Muscle layer of colon (tissue), 2 donors: ENCODE results near the gene MCM3AP.

Experiments
- H3K27ac ChIP-seq: one replicate; pipeline ENCODE4 v1.7.0; 2013; ENCODE audit warnings: low read depth, mild to moderate bottlenecking, low read length, moderate library complexity
- H3K27me3 ChIP-seq, 2 donors: one replicate each; pipeline ENCODE4 v1.7.0; 2013; ENCODE audit warnings: low read length in 2 of 2, mild to moderate bottlenecking in 2 of 2; ENCODE audit not compliant: insufficient read depth in 2 of 2, control insufficient read depth in 1 of 2
- H3K36me3 ChIP-seq: one replicate; pipeline ENCODE4 v1.7.0; 2013; ENCODE audit warnings: mild to moderate bottlenecking, low read length; ENCODE audit not compliant: insufficient read depth
- H3K4me1 ChIP-seq: one replicate; pipeline ENCODE4 v1.7.0; 2013; ENCODE audit warnings: mild to moderate bottlenecking, low read length; ENCODE audit not compliant: insufficient read depth
- H3K4me3 ChIP-seq, 2 donors: one replicate each; pipeline ENCODE4 v1.7.0; 2013; ENCODE audit warnings: low read length in 2 of 2, low read depth in 1 of 2, mild to moderate bottlenecking in 1 of 2, moderate library complexity in 1 of 2
- H3K9ac ChIP-seq: one replicate; pipeline ENCODE4 v1.7.0; 2013; ENCODE audit warnings: low read length
- H3K9me3 ChIP-seq: one replicate; pipeline ENCODE4 v1.7.0; 2013; ENCODE audit warnings: mild to moderate bottlenecking, low read length
- donor health status: abdominal sarcoma.
- donor health status: Adenocarcinoma of cecum.

MCM3AP gene

DNA sequence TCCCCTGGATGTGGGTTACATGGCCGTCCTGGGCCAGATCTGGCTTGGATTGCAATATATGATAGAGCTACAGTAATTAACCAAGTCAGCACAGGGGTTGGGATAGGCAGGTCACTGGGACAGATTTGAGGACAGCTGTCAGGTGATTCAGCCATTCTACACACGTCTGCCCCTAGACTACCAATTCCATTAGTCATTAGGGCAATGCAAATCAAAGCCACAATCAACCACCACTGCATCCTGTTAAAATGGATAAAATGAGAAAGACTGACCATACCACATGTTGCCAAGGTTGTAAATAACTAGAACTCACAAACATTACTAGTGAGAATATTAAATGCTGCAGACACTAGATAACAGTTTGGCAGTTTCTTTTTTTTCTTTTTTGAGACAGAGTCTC, 22.2 kb upstream of the MCM3AP start:
- Histone ChIP-seq H3K9me3 (no peaks in the 10 kb centered on the region), H3K9ac (no peak overlapping the region), H3K4me1 (no peaks in the 10 kb centered on the region), H3K27ac (no peak overlapping the region), H3K4me3 (no peak overlapping the region), H3K36me3 (no peaks in the 10 kb centered on the region), H3K27me3 (no peaks in the 10 kb centered on the region)

DNA sequence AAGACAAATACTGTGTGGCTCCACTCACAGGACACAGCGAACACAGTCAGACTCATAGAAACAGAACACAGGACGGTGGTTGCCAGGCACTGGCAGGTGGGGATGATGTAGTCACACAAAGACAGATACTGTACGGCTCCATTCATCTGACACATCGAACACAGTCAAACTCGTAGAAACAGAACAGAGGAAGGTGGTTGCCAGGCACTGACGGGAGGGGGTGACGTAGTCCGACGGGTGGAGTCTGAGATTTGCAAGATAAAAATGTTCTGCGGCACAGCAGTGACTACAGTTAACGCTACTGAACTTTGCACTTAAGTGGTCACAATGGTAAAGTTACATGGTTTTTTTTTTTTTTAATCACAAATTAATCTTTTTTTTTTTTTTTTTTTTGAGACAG, 19.5 kb upstream of the MCM3AP start:
- no peaks in the 10 kb centered on the region for H3K36me3 ChIP-seq
- H3K27me3 ChIP-seq, result no peaks in the 10 kb centered on the region
- no peaks in the 10 kb centered on the region for H3K9me3 ChIP-seq
- no peak overlapping the region for H3K4me3 ChIP-seq
- no peak overlapping the region for H3K27ac ChIP-seq
- H3K4me1 ChIP-seq, result no peaks in the 10 kb centered on the region
- no peak overlapping the region for H3K9ac ChIP-seq

DNA sequence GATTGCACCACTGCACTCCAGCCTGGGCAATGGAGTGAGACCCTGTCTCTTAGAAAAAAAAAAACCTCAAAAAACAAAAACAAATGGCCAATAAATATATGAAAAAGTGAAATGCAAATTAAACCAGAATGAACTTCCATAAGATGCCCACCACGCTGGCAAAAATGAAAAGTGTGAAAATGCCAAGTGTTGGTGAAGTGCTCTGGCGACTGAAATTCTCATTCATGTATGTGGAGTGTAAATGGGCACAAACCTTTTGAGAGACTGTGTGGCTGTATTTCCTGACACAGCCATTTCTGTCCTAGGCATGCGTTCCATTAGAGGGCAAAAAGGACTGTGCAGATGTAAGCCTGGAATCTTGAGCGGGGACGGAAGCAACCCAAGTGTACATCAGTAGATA, 19.0 kb upstream of the MCM3AP start:
- Histone ChIP-seq H3K4me1 (no peaks in the 10 kb centered on the region), H3K27me3 (no peaks in the 10 kb centered on the region), H3K27ac (no peak overlapping the region), H3K4me3 (no peak overlapping the region), H3K9me3 (no peaks in the 10 kb centered on the region), H3K9ac (no peak overlapping the region), H3K36me3 (no peaks in the 10 kb centered on the region)

DNA sequence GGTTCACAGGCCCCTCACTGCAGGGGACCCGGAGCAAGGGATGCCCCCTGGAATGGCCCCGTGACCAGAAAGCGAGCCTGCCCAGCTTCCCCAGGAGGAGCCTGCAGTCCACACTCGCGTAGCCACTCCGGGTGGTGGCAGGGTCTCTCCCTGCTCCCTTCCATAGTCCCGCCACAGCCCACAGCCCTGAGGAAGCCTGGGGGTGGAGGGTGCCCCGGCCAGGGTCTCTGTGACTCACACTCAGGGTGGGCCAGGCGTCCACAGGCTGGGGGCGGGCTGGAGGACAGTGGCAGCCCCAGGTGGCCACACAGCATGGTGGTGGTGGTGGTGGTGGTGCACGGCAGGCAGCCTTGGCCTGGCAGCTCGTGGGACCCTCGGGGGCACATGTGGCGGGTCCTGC, 16.3 kb upstream of the MCM3AP start:
- H3K4me1 ChIP-seq, result no peaks in the 10 kb centered on the region
- no peaks in the 10 kb centered on the region for H3K9me3 ChIP-seq
- no peak overlapping the region for H3K9ac ChIP-seq
- peaks cover 0 to 15% of the 10 kb centered on the region in 2 donors for H3K27me3 ChIP-seq
- H3K4me3 ChIP-seq, result no peak overlapping the region
- no peak overlapping the region for H3K27ac ChIP-seq
- no peaks in the 10 kb centered on the region for H3K36me3 ChIP-seq

DNA sequence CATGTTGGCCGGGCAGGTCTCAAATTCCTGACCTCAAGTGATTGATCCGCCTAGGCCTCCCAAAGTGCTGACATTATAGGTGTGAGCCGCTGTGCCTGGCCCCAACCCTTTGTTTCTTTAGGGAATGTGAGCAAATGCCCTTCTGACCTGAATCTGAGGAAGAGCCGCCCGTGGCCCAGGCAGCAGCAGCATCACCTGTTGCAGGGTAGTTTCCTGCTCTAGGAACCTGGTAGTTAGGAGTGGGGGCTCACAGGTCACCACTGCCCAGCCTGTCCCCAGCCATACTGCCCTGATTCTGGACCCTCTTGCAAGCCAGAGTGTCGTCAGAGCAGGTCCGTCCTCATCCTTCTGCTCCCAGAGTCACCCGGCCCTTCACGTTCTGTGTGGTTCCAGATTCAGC, 13.8 kb upstream of the MCM3AP start:
- Histone ChIP-seq H3K36me3 (no peaks in the 10 kb centered on the region), H3K9ac (no peak overlapping the region), H3K27ac (no peak overlapping the region), H3K4me1 (no peaks in the 10 kb centered on the region), H3K9me3 (no peaks in the 10 kb centered on the region), H3K4me3 (no peak overlapping the region), H3K27me3 (peaks cover 0 to 15% of the 10 kb centered on the region in 2 donors)

DNA sequence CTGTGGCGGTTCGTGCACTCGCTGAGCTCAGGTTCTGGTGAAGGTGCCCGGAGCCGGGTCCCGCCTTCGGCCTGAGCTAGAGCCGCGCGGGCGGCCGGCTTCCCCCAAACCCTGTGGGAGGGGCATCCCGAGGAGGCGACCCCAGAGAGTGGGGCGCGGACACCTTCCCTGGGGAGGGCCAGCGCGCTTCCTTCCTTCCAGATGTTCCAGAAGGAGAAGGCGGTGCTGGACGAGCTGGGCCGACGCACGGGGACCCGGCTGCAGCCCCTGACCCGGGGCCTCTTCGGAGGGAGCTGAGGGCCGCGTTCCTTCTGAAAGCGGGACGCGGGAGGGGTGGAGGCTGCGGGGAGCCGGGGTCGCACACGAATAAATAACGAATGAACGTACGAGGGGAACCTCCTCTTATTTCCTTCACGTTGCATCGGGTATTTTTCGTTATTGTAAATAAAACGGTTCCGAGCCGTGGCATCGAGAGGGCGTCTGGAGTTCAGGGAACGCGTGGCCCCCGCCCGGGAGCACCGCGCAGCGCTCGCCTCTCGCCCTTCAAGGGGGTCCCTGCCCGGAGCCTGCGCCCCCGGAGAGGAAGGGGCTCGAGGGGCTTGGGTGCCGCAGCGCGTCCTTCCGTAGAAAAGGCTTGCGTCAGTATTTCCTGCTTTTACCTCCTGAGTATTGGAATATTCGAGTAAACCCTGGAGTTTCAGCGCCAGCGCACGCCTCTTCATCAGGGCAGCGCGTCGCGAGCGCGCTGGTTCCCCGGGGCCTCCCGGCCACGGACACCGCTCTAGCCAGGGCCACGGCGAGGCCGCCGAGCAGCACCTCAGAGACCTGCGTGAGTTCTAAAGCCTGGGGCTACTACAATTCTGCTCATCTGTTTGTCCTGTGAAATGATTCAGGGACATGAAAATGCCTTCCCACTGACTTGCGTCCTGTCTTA, 12.2 kb upstream of the MCM3AP start:
- Histone ChIP-seq H3K4me3 (peak overlapping the region; percentile 32 to 50), H3K27ac (no peak overlapping the region), H3K4me1 (no peaks in the 10 kb centered on the region), H3K9ac (no peak overlapping the region), H3K9me3 (no peaks in the 10 kb centered on the region), H3K27me3 (peaks cover 0 to 15% of the 10 kb centered on the region in 2 donors), H3K36me3 (no peaks in the 10 kb centered on the region)

DNA sequence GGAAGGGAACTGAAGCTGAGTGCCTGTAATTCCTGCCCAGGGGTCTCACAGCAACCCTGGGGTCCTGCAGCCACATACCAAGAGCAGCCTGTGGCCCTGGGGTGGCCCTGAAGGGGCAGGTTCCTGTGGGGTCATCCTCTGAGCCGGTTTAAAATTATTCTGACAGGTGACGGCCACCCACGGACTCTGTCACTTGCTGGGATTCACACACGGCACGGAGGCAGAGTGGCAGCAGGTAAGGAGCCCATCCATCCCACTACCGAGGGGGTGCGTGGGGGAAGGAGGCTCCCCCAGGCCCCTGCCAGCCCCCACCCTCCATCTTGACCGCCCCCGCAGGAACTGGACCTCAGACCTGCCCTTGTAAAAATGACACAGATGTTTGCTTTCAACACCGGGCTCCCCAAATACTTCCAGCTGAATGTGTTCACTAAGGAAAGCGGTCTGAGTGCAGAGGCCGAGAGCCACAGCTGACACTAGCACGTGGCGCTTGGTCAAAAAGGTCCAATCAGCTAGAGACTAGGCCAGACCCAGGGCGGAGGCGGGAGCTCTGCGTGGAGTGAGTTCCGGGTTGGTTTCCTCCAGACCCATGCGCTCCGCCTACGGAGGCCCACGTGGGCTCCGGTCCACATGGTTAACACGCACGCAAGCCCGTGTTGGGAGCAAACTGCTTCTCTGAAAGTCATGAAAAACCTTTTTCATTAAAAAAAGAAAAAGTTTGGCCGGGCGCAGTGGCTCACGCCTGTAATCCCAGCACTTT, 10.8 kb upstream of the MCM3AP start:
- H3K27ac ChIP-seq, result no peak overlapping the region

DNA sequence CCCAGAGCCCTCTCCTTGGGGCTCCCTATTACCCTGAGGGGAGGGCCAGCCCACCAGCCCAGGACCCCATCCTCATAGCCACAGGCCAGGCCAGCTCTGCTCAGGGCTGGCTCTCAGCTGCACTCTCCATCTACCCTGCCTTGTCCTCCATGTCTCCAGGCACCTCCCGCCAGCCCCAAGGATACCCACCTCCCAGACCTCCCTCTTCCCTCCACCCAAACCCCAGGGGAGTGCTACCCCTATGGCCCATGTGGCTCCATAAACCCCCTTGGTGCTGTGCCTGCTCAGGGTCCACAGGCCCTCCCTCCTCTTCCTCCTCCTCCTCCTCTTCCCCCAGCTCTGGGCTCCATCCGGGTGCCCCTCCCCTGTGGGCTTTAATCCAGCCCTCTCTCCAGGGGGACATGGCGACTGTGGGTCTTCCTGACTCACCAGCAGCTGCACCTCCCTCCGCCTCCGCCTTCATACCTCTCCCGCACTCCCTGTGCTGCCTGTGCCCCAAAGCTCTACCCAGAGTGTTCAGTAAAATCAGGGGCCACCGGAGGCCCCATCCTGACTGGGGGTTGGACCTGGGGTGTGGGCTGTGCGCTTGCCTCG, 9.9 kb upstream of the MCM3AP start:
- H3K9ac ChIP-seq, result no peak overlapping the region
- peaks cover 0 to 15% of the 10 kb centered on the region in 2 donors for H3K27me3 ChIP-seq
- H3K4me1 ChIP-seq, result no peaks in the 10 kb centered on the region
- no peak overlapping the region for H3K4me3 ChIP-seq
- H3K27ac ChIP-seq, result no peak overlapping the region
- H3K9me3 ChIP-seq, result no peaks in the 10 kb centered on the region
- H3K36me3 ChIP-seq, result peaks cover 13% of the 10 kb centered on the region

More for the DNA sequence above, 10.8 kb upstream of the MCM3AP start:
- Histone ChIP-seq H3K36me3 (peaks cover 13% of the 10 kb centered on the region), H3K4me3 (no peak overlapping the region), H3K27me3 (peaks cover 0 to 15% of the 10 kb centered on the region in 2 donors), H3K9me3 (no peaks in the 10 kb centered on the region), H3K9ac (no peak overlapping the region), H3K4me1 (no peaks in the 10 kb centered on the region)

DNA sequence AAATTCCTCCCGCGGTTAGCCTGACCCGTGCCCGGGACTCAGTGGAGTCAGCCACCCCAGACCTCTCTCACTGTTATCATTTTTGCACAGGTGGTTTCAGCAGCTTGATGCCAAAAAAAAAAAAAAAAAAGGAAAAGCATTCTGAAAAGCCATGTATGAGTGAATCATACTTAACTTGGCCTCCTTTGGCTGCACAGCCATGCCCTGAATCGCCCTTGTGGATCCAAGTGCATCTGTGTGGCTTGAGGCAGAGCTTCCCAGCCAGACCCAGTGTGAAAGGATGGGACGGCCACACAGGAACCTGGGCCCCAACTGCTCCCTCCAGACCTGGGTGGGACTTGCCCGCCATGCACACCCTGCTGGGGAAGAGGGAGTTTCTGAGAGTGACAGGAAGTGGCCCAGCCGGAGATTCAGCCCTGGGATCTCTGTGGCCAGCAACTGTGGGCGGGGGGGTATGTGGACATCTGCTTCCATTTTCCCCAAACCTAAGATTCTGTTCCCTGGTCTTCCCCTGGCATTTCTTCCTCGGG, 9.3 kb upstream of the MCM3AP start:
- peaks cover 0 to 15% of the 10 kb centered on the region in 2 donors for H3K27me3 ChIP-seq
- no peaks in the 10 kb centered on the region for H3K4me1 ChIP-seq
- peaks cover 13% of the 10 kb centered on the region for H3K36me3 ChIP-seq
- no peaks in the 10 kb centered on the region for H3K9me3 ChIP-seq
- no peak overlapping the region for H3K9ac ChIP-seq
- H3K27ac ChIP-seq, result no peak overlapping the region
- no peak overlapping the region for H3K4me3 ChIP-seq

DNA sequence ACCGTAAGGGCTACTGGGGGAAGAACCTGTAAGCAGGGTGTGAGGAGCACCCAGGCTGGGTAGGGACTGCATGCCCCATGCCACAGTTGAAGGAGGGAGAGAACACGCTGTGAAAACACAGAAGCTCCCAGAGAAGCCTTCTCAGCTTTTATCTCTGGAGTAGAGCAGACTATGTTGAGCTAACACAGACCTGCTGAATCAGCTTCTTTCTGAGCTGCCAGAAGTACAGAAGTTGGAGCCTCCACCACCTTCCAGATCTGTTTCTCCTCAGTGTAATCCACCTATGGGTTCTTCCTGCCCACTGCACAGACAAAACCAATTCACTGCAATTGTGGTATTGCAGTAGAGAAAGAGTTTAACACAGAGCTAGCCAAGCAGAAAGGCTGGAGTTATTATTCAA, 6.2 kb upstream of the MCM3AP start:
- Histone ChIP-seq H3K9me3 (no peaks in the 10 kb centered on the region), H3K4me3 (no peak overlapping the region), H3K36me3 (peaks cover 13% of the 10 kb centered on the region), H3K27me3 (no peaks in the 10 kb centered on the region), H3K4me1 (peaks cover 7% of the 10 kb centered on the region), H3K9ac (no peak overlapping the region), H3K27ac (no peak overlapping the region)

DNA sequence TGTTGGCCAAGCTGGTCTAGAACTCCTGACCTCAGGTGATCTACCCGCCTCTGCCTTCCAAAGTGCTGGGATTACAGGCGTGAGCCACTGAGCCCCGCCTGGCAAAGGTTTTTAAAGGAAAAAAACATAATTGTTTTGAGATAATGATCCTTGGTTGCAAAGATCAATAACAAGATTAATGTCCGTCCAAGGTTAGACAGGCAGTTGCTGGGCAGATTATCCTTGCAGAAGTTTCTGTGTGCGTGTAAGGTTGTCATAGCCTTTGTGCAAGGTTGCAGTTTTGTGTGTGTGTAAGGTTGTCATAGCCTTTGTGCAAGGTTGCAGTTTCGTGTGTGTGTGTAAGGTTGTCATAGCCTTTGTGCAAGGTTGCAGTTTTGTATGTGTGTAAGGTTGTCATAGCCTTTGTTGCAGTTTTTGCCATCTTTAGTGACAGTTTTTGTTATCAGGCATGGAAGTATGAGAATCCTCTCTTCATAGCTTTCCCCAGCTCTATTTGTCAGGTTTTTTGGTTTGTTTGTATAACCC, 4.3 kb upstream of the MCM3AP start:
- H3K4me3 ChIP-seq, result no peak overlapping the region
- H3K9ac ChIP-seq, result no peak overlapping the region
- H3K36me3 ChIP-seq, result peaks cover 13% of the 10 kb centered on the region
- no peaks in the 10 kb centered on the region for H3K27me3 ChIP-seq
- H3K9me3 ChIP-seq, result no peaks in the 10 kb centered on the region
- H3K27ac ChIP-seq, result no peak overlapping the region
- peaks cover 17% of the 10 kb centered on the region for H3K4me1 ChIP-seq
